Retinal pigment epithelial cell (primary cell): ENCODE results near the gene GSTO2.
"Not testable (repeated sequence)": the region's sequence is repeated elsewhere in the genome, so short reads cannot be mapped to it uniquely, and the experiment has no call there.

ENCODE experiments used
- DNase-seq: peaks from one replicate; pipeline ENCODE4 v3.0.0-alpha.2; 2010; ENCODE audit warnings: low read depth
- H3K4me3 ChIP-seq: 2 replicates; pipeline ENCODE4 v1.5.1; 2011; ENCODE audit warnings: mild to moderate bottlenecking, low read length, control low read depth, moderate library complexity
- TF ChIP-seq, protein P1 (sequence below): conservative IDR thresholded peaks from 2 replicates; pipeline ENCODE4 v1.5.1; 2011; ENCODE audit warnings: low read depth, low read length, control low read depth, inconsistent platforms

The GSTO2 gene

DNA sequence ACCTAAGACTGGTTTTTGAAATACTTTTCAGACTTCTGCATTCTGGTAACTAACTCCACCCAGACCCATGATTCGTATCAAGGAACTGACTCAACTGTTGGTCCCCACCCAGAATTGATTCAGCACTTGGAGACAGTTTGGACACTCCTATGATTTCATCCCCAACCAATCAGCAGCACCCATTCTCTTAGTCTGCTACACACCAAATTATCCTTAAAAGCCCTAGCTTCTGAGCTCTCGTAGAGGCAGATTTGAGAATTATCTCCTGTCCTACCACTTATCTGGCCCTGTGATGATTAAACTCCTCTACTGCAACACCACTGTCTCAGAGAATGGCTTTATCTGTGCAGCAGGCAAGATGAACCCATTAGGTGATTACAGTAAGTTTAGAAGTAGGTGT, 22.0 kb upstream of the GSTO2 start:
- TF ChIP-seq, protein P1, sequence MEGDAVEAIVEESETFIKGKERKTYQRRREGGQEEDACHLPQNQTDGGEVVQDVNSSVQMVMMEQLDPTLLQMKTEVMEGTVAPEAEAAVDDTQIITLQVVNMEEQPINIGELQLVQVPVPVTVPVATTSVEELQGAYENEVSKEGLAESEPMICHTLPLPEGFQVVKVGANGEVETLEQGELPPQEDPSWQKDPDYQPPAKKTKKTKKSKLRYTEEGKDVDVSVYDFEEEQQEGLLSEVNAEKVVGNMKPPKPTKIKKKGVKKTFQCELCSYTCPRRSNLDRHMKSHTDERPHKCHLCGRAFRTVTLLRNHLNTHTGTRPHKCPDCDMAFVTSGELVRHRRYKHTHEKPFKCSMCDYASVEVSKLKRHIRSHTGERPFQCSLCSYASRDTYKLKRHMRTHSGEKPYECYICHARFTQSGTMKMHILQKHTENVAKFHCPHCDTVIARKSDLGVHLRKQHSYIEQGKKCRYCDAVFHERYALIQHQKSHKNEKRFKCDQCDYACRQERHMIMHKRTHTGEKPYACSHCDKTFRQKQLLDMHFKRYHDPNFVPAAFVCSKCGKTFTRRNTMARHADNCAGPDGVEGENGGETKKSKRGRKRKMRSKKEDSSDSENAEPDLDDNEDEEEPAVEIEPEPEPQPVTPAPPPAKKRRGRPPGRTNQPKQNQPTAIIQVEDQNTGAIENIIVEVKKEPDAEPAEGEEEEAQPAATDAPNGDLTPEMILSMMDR: no peak
- DNase-seq: no peak
- H3K4me3 ChIP-seq: no peak overlapping the region

GRCh38 chr10:104247513-104248146, 21.4 kb upstream of the GSTO2 start:
- TF ChIP-seq, protein P1: no peak
- H3K4me3 ChIP-seq: no peak overlapping the region
- no peak for DNase-seq

DNA sequence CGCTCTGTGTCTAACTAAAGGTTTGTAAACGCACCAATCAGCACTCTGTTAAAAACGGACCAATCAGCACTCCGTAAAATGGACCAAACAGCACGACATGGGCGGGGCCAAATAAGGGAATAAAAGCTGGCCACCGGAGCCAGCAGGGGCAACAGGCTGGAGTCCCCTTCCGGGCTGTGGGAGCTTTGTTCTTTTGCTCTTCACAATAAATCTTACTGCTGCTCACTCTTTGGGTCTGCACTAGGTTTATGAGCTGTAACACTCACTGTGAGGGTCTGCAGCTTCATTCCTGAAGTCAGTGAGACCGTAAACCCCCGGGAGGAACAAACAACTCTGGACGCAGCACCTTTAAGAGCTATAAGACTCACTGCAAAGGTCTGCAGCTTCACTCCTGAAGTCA, 20.1 kb upstream of the GSTO2 start:
- not testable (repeated sequence) for H3K4me3 ChIP-seq, DNase-seq

DNA sequence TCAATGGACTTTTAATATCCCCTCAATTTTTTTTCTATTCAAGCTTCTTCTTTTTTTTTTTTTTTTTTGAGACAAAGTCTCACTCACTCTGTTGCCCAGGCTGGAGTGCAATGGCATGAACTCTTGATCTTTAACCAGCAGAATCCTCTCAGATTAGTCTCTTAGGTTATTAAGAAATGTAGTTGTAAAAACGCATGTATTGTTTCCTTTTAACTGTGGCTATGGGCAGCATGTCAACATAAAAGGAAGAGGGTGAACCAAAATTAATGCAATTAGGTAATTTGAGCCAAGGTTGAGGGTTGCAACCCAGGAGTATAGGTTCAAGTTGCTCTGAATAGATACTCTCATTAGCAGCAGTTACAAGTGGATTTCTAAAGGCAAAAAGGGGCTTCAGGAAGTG, 18.6 kb upstream of the GSTO2 start:
- TF ChIP-seq, protein P1: no peak
- no peak overlapping the region for H3K4me3 ChIP-seq
- no peak for DNase-seq

DNA sequence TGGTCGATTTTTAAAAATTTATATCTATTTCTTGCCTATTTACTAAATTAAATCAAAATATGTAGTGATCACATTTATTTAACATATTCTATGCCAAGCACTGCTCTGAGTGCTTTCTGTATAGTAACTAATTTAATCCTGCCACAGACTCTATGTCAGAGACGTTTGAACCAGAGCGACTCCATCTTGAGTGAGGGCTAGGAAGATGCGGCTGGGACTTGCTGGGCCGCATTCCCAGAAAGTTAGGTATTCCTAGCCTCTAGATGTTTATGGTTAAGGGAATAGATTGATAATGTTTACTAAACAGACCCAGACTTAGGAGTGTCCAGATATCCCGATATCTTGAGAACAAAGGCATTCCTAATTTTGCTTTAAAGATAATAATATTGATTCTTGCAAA, 17.5 kb upstream of the GSTO2 start:
- DNase-seq: no peak
- H3K4me3 ChIP-seq: no peak overlapping the region
- TF ChIP-seq, protein P1: no peak

DNA sequence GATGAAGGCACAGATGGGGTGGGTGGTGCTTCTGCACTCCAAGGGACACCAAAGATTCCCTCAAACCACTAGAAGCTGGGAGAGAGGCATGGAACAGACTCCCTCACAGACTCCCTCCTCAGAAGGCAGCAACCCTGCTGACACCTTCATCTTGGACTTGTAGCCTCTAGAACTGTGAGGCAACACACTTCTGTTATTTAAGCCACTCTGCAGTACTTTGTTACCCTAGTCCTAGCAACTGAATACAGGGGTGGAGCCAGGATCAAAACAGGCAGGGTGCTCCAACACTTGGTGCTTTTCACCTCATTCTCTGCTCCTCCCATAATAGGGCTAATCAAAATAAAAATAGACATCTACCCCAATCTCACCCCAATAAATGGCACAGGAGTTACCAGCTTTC, 16.6 kb upstream of the GSTO2 start:
- no peak overlapping the region for H3K4me3 ChIP-seq
- TF ChIP-seq, protein P1: no peak
- DNase-seq: no peak

DNA sequence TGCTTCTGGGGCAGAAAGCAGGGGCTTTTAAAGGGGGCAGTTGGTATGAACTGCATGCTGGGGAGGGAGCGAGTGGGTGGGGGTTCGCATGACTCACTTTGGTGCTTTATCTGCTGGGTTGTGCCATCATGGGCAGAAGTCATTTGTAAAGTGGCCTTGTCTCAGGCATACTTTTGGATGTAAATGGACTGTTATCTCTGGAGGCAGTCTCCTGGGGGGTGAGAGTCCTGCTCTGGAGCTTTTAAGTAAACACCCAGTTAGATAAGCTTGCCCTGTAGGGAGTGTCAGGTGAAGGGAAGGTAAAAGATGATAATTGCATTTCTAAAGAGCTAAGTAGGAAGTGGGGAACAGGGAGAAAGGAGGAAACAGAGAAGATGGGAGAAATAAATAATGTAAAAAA, 15.9 kb upstream of the GSTO2 start:
- TF ChIP-seq, protein P1: no peak
- no peak overlapping the region for H3K4me3 ChIP-seq
- DNase-seq: no peak
